Heart right ventricle (tissue), 16 donors: ENCODE measurements around the gene STK4. TPM values are rescaled to one million over a fixed set of nuclear protein-coding genes. Genes with fewer than 3 reads are reported as not detected.

ENCODE experiments used
- ATAC-seq, 8 donors: fragments of 200-7000 bp; cut with Tn5 transposase; one replicate each; pipeline ENCODE4 v1.9.1; 2020; ENCODE audit warnings: mild to moderate bottlenecking in 8 of 8, moderate library complexity in 8 of 8, moderate number of reproducible peaks in 1 of 8
- DNase-seq, 2 donors: peaks; one replicate each; pipeline ENCODE4 v3.0.0-alpha.2; 2020
- H3K27ac ChIP-seq, 10 donors: fragments of 200-600 bp; sonication (generic) in 2 of 10; one replicate each; pipeline versions ENCODE4 v1.5.0 to v1.8.0; 2020 to 2022; ENCODE audit warnings: mild to moderate bottlenecking in 3 of 10
- H3K27me3 ChIP-seq, 7 donors: fragments of 200-600 bp; one replicate each; pipeline ENCODE4 v1.8.0; 2021 to 2022; ENCODE audit warnings: mild to moderate bottlenecking in 2 of 7
- H3K36me3 ChIP-seq, 9 donors: fragments of 200-600 bp; sonication (generic) in 1 of 9; one replicate each; pipeline versions ENCODE4 v1.5.0 to v1.8.0; 2020 to 2022; ENCODE audit warnings: mild to moderate bottlenecking in 2 of 9
- H3K4me1 ChIP-seq, 9 donors: fragments of 200-600 bp; sonication (generic) in 1 of 9; one replicate each; pipeline versions ENCODE4 v1.5.0 to v1.8.0; 2020 to 2022; ENCODE audit warnings: mild to moderate bottlenecking in 4 of 9
- H3K4me3 ChIP-seq, 10 donors: fragments of 200-600 bp; sonication (generic) in 2 of 10; one replicate each; pipeline versions ENCODE4 v1.5.0 to v1.8.0; 2020 to 2022; ENCODE audit warnings: mild to moderate bottlenecking in 7 of 10, moderate library complexity in 2 of 10
- H3K9me3 ChIP-seq, 11 donors: fragments of 200-600 bp in 10 of 11; sonication (generic) in 2 of 11; one replicate each; pipeline versions ENCODE4 v1.5.0 to v1.8.0; 2013 to 2022; ENCODE audit warnings: mild to moderate bottlenecking in 2 of 11, control low read depth in 1 of 11, moderate library complexity in 1 of 11
- WGBS, 2 donors: extraction: QIAGEN DNeasy Blood & Tissue Kit; methylation state at CpG; one replicate each; pipeline ENCODE4 v1.1.7; 2013; ENCODE audit warnings: inconsistent platforms in 1 of 2; 5-methylcytosine and 5-hydroxymethylcytosine counted together
- intact Hi-C, 10 donors: fragments of 100-400 bp; cut with DNase I; formaldehyde crosslinking; loops; one replicate each; pipeline versions ENCODE4 v1.11.1 to v1.14.2; 2022
- polyA plus RNA-seq, 2 donors: library from polyadenylated mRNA; stranded (reverse); fragments of 200-250 nt; gene quantifications; one replicate each; pipeline ENCODE4 v1.2.3, GENCODE V29; 2013
- total RNA-seq, 10 donors: library from RNA; stranded (reverse); fragmentation: NEBNext Ultra II Directional in 3 of 10; extraction: Animal tissue kit (Norgen Biotek cat#: 25700) in 3 of 10; gene quantifications; one replicate each; pipeline versions ENCODE4 v1.2.1 to v1.2.4, GENCODE V29; 2021 to 2023
- TF ChIP-seq, protein P1 (sequence below), 9 donors: fragments of 200-600 bp; sonication (generic) in 2 of 9; IDR thresholded peaks; one replicate each; pipeline versions ENCODE4 v1.5.0 to v1.8.0; 2021 to 2022; ENCODE audit warnings: antibody characterized with exemption in 9 of 9, mild to moderate bottlenecking in 5 of 9, moderate library complexity in 1 of 9
- donor health status: Arrhythmogenic right ventricular cardiomyopathy.
- donor health status: ischemic (EF 13 %, LVEDD 7.1; RV severe dilation, severe dysfunction).
- donor health status: healthy with polysubstance abuse.
- donor health status: DM: no; HTN: yes; CAD: no.
- donor health status: DM: no; HTN: no; CAD: no.
- donor health status: ischemic (EF 25% LVEDD 6.9; RV normal size, moderate dysfunction).
- donor health status: ischemic (EF 25% LVEDD 5.7; RV mildly dilated, moderate dysfunction).
- donor health status: healthy.
- donor health status: DM: yes; HTN: yes; CAD: no.
- donor health status: Ischemic cardiomyopathy.
- donor health status: ischemic (EF 35%, LVEDD 5.7; RV mildly dilated, moderate dysfunction).
- donor health status: nonischemic (EF 11% LVEDD 7.7; RV severe dilation, severe dysfunction).
- donor health status: DM: yes; HTN: yes; CAD: no.
- donor health status: PGD.
- donor health status: ischemic (EF 29% LVEDD 5.4; RV normal size, mild dysfunction).
- donor health status: nonischemic (EF 23%, LVEDD 6.1; RV moderate dilation, normal function).

The STK4 gene
- total and polyA plus RNA-seq, 12 donors = 3.7 to 18.1 (median 8.1) TPM

DNA sequence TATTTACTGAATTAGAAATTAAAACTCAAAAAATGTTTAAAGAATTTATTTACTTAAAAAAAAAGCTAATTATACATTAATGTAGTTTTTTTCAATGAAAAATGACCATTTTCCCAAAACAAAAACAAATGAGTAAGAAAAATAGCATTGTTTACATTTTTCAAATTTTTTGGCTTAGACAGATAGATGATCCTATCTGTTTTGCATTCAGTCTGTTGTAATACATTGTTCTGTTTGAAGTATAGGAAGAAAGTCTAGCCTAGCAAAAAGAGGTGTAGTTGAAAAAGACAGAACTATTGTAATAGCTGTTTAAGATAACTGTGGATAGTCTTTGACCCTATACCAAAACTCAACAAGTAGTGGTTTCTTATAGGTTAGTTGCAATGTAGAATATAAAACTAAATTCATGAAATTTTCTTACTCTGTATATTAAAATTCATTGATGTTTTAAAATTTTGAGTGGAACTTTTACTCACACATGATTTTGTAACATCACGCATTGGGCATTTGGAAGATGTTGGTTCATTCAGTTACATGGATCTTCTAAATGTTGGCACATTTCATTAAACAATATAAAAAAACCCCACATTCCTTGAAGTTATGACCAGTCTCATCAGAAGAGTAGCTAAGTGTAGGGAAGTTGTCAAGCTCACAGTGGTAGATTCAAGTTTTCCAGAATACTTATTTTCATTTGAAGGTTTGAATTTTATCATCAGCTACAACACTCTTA is 72.6 kb downstream of the STK4 start:
- ATAC-seq = no peak
- TF ChIP-seq, protein P1, sequence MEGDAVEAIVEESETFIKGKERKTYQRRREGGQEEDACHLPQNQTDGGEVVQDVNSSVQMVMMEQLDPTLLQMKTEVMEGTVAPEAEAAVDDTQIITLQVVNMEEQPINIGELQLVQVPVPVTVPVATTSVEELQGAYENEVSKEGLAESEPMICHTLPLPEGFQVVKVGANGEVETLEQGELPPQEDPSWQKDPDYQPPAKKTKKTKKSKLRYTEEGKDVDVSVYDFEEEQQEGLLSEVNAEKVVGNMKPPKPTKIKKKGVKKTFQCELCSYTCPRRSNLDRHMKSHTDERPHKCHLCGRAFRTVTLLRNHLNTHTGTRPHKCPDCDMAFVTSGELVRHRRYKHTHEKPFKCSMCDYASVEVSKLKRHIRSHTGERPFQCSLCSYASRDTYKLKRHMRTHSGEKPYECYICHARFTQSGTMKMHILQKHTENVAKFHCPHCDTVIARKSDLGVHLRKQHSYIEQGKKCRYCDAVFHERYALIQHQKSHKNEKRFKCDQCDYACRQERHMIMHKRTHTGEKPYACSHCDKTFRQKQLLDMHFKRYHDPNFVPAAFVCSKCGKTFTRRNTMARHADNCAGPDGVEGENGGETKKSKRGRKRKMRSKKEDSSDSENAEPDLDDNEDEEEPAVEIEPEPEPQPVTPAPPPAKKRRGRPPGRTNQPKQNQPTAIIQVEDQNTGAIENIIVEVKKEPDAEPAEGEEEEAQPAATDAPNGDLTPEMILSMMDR (IDR thresholded peaks at IDR 0.05) = no peak
- Histone ChIP-seq H3K36me3 (peaks cover 0 to 26% (median 0%) of the 10 kb centered on the region in 9 donors), H3K27me3 (no peaks in the 10 kb centered on the region), H3K27ac (no peak overlapping the region), H3K4me3 (no peak overlapping the region), H3K9me3 (peaks cover 0 to 6% (median 0%) of the 10 kb centered on the region in 11 donors), H3K4me1 (peaks cover 0 to 62% (median 13%) of the 10 kb centered on the region in 9 donors)
- intact Hi-C loops = no loop called here
- no peak for DNase-seq
- WGBS, 2 donors = 94 to 100% methylated on average over 1 of the region's 1 CpG

DNA sequence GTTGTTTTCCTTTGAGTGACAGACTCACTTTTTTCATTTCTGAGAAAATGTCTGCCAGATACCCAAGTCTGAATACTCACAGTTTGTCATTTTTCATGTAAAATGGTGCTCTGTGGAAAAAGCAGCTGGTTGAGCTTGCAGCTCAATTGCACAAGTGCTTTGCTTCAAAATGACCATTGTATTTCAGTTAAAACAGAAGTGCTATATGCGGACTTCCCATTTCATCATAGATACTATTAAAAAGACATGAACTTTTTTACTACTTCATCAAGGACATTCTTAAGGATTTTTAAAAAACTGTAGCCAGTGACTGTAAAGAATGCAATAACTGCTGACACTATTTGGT is 73.1 kb downstream of the STK4 start:
- H3K9me3 ChIP-seq = peaks cover 0 to 6% (median 0%) of the 10 kb centered on the region in 11 donors
- WGBS, 2 donors = 91 to 97% methylated on average over 1 of the region's 1 CpG
- no peak overlapping the region for H3K27ac ChIP-seq
- TF ChIP-seq, protein P1 (IDR thresholded peaks at IDR 0.05) = no peak
- DNase-seq = no peak
- H3K4me1 ChIP-seq = peaks cover 0 to 67% (median 13%) of the 10 kb centered on the region in 9 donors
- H3K36me3 ChIP-seq = peaks cover 0 to 26% (median 0%) of the 10 kb centered on the region in 9 donors
- no peaks in the 10 kb centered on the region for H3K27me3 ChIP-seq
- no peak overlapping the region for H3K4me3 ChIP-seq
- peak in 1 of 8 donors; percentile 28 for ATAC-seq
- intact Hi-C loops = no loop called here

DNA sequence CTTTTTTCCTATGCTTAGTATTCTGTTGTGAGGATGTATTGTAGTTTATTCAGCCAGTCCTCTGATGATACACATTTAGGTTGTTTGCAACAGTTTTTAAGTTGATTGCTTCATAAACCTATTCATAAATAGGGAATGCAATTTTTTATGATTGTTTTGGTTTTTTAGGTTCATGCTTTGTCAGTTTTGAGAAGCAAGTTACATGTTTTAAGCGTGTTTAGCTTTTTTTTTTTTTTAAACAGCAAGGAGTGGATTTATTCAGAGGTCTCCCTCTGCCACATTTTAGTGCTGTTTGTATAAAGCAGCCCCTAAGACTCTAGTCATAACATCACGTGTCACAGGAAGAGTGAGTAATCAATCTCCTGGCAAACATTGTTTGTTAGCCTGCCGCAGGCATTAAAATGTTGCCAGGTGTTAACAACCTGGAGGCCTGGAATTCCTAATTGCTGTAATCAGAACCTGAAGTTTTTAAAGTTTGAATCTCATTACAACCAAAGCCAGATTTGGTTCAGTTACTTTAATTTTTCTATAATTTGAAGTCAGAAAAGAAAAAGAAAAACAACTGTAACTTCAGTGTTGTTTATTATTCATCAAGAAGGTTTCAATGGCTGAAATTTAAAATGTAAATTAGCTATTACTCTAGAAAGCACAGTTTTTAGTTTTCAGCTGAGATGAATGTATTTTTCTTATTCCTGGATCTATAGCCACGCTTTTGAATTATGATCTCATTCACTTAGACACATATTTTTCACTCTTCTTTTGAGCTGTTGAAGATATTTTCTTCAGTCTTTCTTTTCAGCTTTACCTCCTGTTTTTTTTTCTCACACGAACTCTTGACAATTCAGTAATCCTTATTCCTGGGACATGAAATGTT is 75.4 kb downstream of the STK4 start:
- Histone ChIP-seq H3K4me3 (no peak overlapping the region), H3K27me3 (no peaks in the 10 kb centered on the region), H3K4me1 (peaks cover 0 to 71% (median 13%) of the 10 kb centered on the region in 9 donors), H3K36me3 (peaks cover 0 to 20% (median 0%) of the 10 kb centered on the region in 9 donors), H3K9me3 (peaks cover 0 to 6% (median 0%) of the 10 kb centered on the region in 11 donors), H3K27ac (no peak overlapping the region)
- TF ChIP-seq, protein P1 (IDR thresholded peaks at IDR 0.05) = no peak
- no peak for DNase-seq
- no peak for ATAC-seq
- 71% methylated on average over 5 of the region's 5 CpGs for WGBS, 2 donors
- intact Hi-C loops = loop anchor here in 6 of 10 donors (2.0 to 10.0 kb wide), 5 partner anchors 53 to 251 kb away; no protein-coding TSS in a partner anchor

DNA sequence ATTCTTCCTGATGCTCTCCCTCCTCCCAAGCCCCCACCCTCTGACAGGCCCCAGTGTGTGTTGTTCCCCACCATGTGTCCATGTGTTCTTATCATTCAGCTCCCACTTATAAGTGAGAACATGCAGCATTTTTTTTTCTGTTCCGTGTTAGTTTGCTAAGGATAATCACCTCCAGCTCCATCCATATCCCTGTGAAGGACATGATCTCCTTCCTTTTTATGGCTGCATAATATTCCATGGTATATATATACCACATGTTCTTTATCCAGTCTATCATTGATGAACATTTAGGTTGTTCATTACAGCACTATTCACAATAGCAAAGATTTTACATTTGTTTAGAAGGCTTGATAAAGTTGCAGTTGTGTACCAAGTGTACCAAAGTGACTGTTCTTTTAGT is 76.7 kb downstream of the STK4 start:
- Histone ChIP-seq H3K27ac (no peak overlapping the region), H3K9me3 (peaks cover 0 to 6% (median 0%) of the 10 kb centered on the region in 11 donors), H3K27me3 (no peaks in the 10 kb centered on the region), H3K4me3 (no peak overlapping the region), H3K36me3 (peaks cover 0 to 33% (median 0%) of the 10 kb centered on the region in 9 donors), H3K4me1 (peaks cover 0 to 58% (median under 1%) of the 10 kb centered on the region in 9 donors)
- DNase-seq = no peak
- ATAC-seq = no peak
- intact Hi-C loops = loop anchor here in 6 of 10 donors (2.0 to 10.0 kb wide), 5 partner anchors 52 to 249 kb away; no protein-coding TSS in a partner anchor
- WGBS, 2 donors = 93 to 98% methylated on average over 1 of the region's 1 CpG
- TF ChIP-seq, protein P1 (IDR thresholded peaks at IDR 0.05) = no peak
